GM21786 (cell line): Measurements from ENCODE around the gene PLXNA2.

Experiments
- ATAC-seq: cut with Tn5 transposase; IDR thresholded peaks from one replicate; pipeline ENCODE4 v1.9.1; 2021; ENCODE audit not compliant: unreplicated experiment

PLXNA2 gene

GRCh38 chr1:208047975-208048374 is 196.2 kb downstream of the PLXNA2 start:
- ATAC-seq, result no peak

GRCh38 chr1:208047476-208047934 is 196.7 kb downstream of the PLXNA2 start:
- ATAC-seq, result no peak

DNA sequence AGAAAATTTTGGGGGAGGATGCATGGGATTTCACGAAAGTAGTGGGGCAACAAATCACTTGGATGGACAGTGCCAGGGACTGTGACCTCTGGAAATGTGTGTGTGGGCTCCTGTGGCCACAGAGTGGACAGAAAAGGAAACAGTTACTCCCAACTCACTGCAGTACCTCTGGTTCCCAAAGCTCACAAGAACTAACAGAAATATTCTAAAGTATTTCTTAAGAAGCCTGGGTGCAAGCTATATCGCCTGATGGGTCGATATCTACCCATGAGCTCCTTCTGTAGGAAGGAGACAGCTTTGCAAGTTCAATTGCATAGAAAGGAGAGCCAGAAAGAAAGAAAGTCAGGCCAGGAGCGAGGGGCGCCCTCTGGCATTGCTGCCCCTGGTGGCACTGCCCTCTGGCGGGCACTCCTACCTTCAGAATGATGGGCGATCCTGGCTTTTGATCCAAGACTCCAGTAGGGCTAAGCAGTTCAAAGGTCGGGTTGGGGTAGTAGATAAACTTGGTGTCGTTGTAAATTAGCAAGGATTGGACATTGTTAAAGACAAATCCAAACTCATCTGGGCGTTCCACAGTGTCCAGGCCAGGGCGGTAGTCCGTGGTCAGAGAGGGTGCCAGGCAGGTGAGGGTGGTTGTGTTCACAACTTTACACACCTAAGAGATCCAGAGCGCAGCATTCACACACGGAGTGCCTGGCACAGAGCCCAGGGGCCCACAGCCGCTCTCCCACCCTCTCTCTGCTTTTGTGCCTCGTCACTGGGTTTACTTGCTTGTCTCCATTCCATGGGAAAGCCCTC is 198.5 kb downstream of the PLXNA2 start:
- no peak for ATAC-seq

DNA sequence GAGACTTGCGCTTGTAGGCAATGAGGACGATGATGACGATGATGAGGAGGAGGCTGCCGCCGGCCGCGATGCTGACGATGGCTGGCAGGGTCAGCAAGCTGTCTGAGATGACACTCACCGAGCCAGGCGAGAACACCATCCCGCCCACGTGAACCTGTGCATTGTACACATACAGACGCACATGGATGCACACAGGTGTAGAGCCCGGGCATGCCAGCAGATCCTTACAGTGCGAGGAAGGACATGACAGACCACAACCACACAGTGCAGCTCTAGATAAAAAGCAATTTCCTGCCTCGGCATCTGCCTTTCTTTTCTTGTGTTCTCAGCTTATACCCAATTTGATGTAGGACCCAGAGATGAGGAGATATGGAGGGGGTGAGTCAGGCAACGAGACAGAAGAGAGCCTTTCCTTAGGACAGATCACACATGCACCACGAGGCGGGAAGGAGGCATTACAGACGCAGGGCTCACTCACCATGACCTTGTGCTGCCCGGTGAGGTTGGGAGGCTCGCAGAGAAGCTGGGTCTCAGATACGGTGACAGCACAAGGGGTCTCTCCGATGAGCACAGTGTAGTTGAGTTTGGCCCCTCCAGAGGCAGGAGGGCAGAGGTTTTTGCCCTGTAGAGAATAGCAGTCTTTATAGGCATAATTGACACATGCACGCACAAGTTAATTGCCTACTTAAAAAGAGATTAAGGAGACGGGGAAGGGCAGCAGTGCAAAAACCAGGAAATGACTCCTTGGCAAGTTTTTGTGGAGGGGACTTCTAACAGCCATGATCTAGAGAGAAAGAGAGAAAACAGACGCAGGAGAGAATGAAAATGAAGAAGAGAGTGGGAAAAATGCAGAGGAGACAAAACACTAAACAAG is 199.4 kb downstream of the PLXNA2 start:
- ATAC-seq, result no peak

DNA sequence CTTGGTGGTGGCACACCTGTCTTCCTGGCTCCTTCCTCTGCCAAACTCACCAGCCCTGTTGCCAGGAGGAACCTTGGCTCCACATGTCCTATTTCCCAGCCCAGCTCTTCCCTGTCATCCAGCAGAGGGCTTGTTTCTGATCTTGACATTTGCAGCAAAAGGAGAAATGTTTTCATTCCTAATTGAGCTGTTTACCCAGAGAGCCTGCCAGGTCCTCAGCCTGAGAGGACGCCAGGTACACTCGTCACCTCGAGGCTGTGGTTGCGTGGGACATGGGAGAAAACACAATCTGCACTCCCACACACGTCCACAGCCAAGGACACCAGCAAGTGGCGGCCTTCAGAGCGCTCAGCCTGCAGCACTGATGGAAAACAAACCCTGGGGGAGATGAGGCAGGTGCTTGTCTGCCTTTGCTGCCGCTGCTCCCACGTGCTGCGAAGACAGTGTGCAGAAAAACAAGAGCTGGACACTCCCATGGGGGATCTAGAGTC is 200.4 kb downstream of the PLXNA2 start:
- no peak for ATAC-seq

- ATAC-seq, result no peak
Observed at GRCh38 chr1:208042868-208043267, 201.3 kb downstream of the PLXNA2 start.

GRCh38 chr1:208042041-208042615 is 202.1 kb downstream of the PLXNA2 start:
- ATAC-seq, result no peak

DNA sequence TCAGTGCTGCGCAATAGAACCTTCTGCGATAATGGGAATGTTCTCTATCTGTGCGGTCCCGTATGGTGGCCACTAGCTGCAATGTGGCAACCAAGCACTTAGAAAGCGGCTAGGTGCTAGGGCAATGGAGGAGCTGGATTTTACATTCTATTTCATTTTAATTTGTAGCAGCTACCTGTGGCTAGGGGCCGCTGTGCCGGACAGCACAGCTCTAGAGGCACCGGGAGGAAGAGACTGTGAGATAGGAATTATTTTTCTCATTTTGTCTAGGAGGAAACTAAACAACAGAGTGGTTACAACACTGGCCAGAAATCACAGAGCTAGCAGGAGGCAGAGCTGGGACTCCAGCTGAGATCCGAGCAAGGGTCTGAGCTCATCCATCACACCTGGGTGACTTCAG is 202.7 kb downstream of the PLXNA2 start:
- ATAC-seq, result no peak

- no peak for ATAC-seq
Observed at GRCh38 chr1:208040821-208041297, 203.3 kb downstream of the PLXNA2 start.

DNA sequence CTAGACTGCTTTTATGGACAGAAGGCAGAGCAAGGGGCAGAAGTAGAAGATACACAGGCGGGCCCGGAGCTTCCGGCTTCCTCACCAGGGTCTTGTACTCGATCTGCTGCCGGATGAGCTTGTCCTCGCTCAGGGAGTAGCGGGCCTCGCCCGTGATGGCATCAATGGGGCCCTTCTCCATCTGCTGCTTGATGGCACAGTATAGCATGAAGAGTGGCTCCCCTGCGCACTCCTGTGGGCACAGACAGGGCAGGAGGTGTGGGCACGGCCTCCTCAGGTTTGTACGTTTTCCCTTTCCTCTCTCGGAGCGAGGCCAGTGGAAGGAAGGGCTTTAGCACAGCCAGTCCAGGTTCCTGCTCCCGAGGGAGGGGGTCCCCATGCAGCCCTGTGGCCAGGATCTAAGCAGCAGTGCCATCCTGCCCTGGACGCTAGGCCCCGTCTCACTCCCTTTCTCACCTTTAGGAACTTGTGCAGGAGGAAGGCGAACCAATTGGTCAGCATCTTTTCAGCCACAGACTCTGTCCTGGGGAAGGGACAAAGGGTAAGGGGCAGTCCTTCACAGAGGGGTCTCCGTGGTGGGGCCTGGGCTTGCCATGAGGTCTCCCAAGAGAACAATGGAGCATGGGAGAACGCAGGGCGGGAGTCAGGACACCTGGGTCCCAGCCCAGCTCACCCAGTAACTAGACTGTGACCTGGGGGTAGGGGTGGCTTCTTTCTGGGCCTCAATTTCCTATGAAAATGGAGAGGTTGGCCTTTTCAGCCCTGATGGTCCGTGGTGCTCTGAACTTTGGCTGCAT is 204.4 kb downstream of the PLXNA2 start:
- ATAC-seq, result no peak

GRCh38 chr1:208038303-208038702 is 205.9 kb downstream of the PLXNA2 start:
- no peak for ATAC-seq

- no peak for ATAC-seq
Observed at GRCh38 chr1:208036918-208037766, 207.0 kb downstream of the PLXNA2 start.

DNA sequence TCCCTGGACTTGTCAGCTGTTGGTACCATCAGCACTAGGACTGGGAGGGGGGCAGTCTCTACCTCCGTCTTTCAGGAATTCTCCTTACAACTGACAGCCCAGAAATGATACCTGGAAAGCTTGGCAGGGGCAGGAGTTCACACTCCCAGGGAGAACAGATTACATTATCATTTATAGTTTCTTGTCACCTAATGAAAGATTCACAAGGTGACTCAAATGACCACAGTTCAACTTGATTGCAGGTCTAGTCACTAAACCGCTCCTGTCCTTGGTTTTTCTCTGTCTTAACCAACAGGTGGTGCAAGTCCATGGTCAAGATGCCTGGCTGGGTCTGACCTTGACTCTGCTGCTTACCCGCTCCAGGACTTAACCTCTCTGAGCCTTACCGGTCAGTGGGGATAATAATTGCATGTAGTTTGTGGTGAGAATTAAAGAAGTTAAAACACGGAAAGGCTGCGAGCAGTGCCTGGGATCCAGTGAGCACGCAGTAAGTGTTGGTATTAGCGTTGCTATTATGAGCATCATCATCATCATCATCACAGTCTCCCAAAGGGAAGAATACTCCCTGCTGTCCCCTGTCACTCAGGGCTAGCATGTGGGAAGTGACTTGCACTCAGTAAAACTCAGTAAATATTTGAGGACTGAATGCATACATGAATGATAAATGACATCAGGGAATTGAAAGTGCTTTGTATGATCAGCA is 207.9 kb downstream of the PLXNA2 start:
- no peak for ATAC-seq

GRCh38 chr1:208034135-208034534 is 210.0 kb downstream of the PLXNA2 start:
- no peak for ATAC-seq

DNA sequence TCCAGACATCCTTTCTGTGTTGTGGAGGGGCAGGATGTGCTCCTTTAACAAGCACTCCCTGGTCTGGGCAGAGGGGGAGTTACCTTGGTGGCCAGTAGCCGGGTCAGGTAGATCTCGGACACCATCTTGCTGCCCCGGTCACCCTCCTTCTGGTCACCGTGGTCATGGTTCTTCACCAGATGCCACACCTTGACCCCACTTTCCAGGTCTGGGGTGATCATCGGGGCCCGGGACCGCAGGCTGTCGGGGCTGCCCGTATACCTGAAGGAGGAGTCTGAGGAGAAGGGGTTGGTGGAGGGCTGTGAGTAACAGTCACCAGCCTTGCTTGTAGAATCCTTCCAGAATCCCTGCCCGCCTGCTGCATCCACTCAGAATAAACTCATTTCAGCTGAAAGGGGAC is 210.9 kb downstream of the PLXNA2 start:
- no peak for ATAC-seq

GRCh38 chr1:208031932-208032320 is 212.3 kb downstream of the PLXNA2 start:
- ATAC-seq, result no peak

DNA sequence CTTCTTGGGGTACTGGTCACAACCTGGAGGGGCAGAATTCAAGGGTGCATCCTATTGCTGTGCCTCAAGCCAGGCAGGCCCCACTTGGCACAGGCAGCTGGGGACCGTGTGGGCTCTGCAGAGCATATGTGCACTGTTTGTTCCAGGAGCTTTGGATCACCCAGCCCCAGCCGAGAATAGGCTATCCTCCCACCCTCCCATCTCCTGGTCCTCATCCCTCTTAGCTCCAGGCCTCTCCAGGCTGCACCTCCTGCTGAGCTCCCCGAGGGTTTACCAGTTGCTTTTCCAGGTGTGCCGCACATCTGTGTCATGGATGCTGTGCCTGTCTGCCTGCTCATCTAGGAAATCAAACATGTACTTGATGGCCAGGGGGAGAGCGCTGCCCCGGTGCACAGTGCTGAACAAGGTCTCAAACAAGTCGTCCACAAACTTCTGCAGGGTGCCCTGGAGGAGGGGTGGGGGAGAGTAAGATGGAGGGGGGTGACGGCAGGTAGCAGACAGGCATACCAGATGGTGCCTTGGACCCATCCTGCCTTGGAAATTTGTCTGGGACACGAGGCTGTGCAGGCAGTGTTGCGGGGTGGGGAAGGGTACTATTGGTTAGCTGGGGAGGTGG is 212.8 kb downstream of the PLXNA2 start:
- no peak for ATAC-seq

GRCh38 chr1:208030288-208031091 is 213.7 kb downstream of the PLXNA2 start:
- ATAC-seq, result no peak
